Esophagus muscularis mucosa (tissue), 4 donors: ENCODE data around the gene PRDM2. TPM values are rescaled to one million over a fixed set of nuclear protein-coding genes. Genes with fewer than 3 reads are reported as not detected.

ENCODE experiments used
- DNase-seq: peaks from one replicate; pipeline ENCODE4 v3.0.0-alpha.2; 2017; ENCODE audit errors: extremely low spot score
- H3K27ac ChIP-seq, 4 donors: fragments of 200-600 bp; sonication (generic); replicated peaks in 1 of 4; 1 replicate in 3 of 4; 2 replicates in 1 of 4; pipeline ENCODE4 v1.5.1; 2016 to 2019; ENCODE audit warnings: mild to moderate bottlenecking in 1 of 4
- H3K27me3 ChIP-seq, 4 donors: fragments of 200-600 bp; sonication (generic); one replicate each; pipeline versions ENCODE4 v1.5.1 to v1.6.0; 2016 to 2019
- H3K36me3 ChIP-seq, 4 donors: fragments of 200-600 bp; sonication (generic); one replicate each; pipeline ENCODE4 v1.5.1; 2016 to 2019
- H3K4me1 ChIP-seq, 4 donors: fragments of 200-600 bp; sonication (generic); one replicate each; pipeline ENCODE4 v1.5.1; 2016 to 2019
- H3K4me3 ChIP-seq, 4 donors: fragments of 200-600 bp; sonication (generic); 1 replicate in 2 of 4; 2 replicates in 2 of 4; pipeline ENCODE4 v1.5.1; 2016 to 2019; ENCODE audit warnings: mild to moderate bottlenecking in 4 of 4, moderate library complexity in 1 of 4
- H3K9me3 ChIP-seq, 4 donors: fragments of 200-600 bp; sonication (generic); 1 replicate in 3 of 4; 2 replicates in 1 of 4; pipeline ENCODE4 v1.5.1; 2016 to 2019
- CTCF ChIP-seq, 3 experiments: fragments of 200-600 bp in 2 of 3; fragments of 450-650 bp in 1 of 3; sonication (generic) in 2 of 3; IDR thresholded peaks; one replicate each; pipeline ENCODE4 v1.5.1; 2017 to 2019; ENCODE audit warnings: antibody characterized with exemption in 3 of 3, mild to moderate bottlenecking in 2 of 3, moderate library complexity in 1 of 3
- EP300 ChIP-seq: sonication (generic); formaldehyde crosslinking; IDR thresholded peaks from one replicate; pipeline ENCODE4 v1.6.1; 2017; ENCODE audit warnings: antibody characterized with exemption
- POLR2A ChIP-seq: fragments of 450-650 bp; IDR thresholded peaks from one replicate; pipeline ENCODE4 v1.6.1; 2017; ENCODE audit warnings: antibody characterized with exemption, moderate library complexity, mild to moderate bottlenecking, low read depth
- POLR2AphosphoS5 ChIP-seq, 2 donors: sonication (generic); formaldehyde crosslinking; IDR thresholded peaks; one replicate each; pipeline ENCODE4 v1.6.1; 2017; ENCODE audit warnings: antibody characterized with exemption in 2 of 2
- WGBS: methylation state at CpG from one replicate; pipeline ENCODE4 v1.1.5; 2018; 5-methylcytosine and 5-hydroxymethylcytosine counted together
- intact Hi-C: fragments of 100-400 bp; cut with DNase I; formaldehyde crosslinking; loops from one replicate; pipeline ENCODE4 v1.15.1; 2023
- total RNA-seq, 4 donors: library from RNA; depleted of rRNA; stranded (reverse); fragments of >200 nt; gene quantifications; one replicate each; pipeline versions ENCODE4 v1.1.0 to v1.2.1, GENCODE V29; 2016

The PRDM2 gene
- total RNA-seq, 4 donors from 2014 or later: 32.5 to 54.6 (median 44.2) TPM

- Histone ChIP-seq H3K4me1 (no peaks in the 10 kb centered on the region), H3K9me3 (no peaks in the 10 kb centered on the region), H3K4me3 (no peak overlapping the region), H3K36me3 (no peaks in the 10 kb centered on the region), H3K27ac (no peak overlapping the region), H3K27me3 (peaks cover 0 to 20% (median 0%) of the 10 kb centered on the region in 4 donors)
- 95% methylated on average over 1 of the region's 1 CpG for WGBS
- intact Hi-C loops: no loop called here
- DNase-seq: no peak
- TF ChIP-seq CTCF (IDR thresholded peaks at IDR 0.05): no peak
- no peak for TF ChIP-seq POLR2A
- no peak for TF ChIP-seq EP300
- no peak for TF ChIP-seq POLR2AphosphoS5 (IDR thresholded peaks at IDR 0.05)
These were observed 136.6 kb downstream of the PRDM2 start for GRCh38 chr1:13836631-13837030.

GRCh38 chr1:13838236-13838635, 138.2 kb downstream of the PRDM2 start:
- 87% methylated on average over 1 of the region's 1 CpG for WGBS
- Histone ChIP-seq H3K36me3 (no peaks in the 10 kb centered on the region), H3K9me3 (no peaks in the 10 kb centered on the region), H3K27me3 (peaks cover 0 to 7% (median 0%) of the 10 kb centered on the region in 4 donors), H3K4me3 (no peak overlapping the region), H3K27ac (no peak overlapping the region), H3K4me1 (no peaks in the 10 kb centered on the region)
- intact Hi-C loops: no loop called here
- no peak for DNase-seq
- no peak for TF ChIP-seq EP300
- TF ChIP-seq CTCF (IDR thresholded peaks at IDR 0.05): no peak
- TF ChIP-seq POLR2A: no peak
- no peak for TF ChIP-seq POLR2AphosphoS5 (IDR thresholded peaks at IDR 0.05)

GRCh38 chr1:13842497-13842896, 142.5 kb downstream of the PRDM2 start:
- no peak overlapping the region for H3K4me3 ChIP-seq
- intact Hi-C loops: no loop called here
- H3K9me3 ChIP-seq: no peaks in the 10 kb centered on the region
- H3K27ac ChIP-seq: no peak overlapping the region
- H3K27me3 ChIP-seq: no peaks in the 10 kb centered on the region
- no peak for DNase-seq
- 97% methylated on average over 2 of the region's 2 CpGs for WGBS
- no peaks in the 10 kb centered on the region for H3K36me3 ChIP-seq
- no peak for TF ChIP-seq POLR2AphosphoS5 (IDR thresholded peaks at IDR 0.05)
- no peak for TF ChIP-seq POLR2A
- TF ChIP-seq EP300: no peak
- TF ChIP-seq CTCF (IDR thresholded peaks at IDR 0.05): no peak
- H3K4me1 ChIP-seq: no peaks in the 10 kb centered on the region

- Histone ChIP-seq H3K4me3 (no peak overlapping the region), H3K36me3 (no peaks in the 10 kb centered on the region), H3K9me3 (no peaks in the 10 kb centered on the region), H3K27me3 (no peaks in the 10 kb centered on the region), H3K27ac (no peak overlapping the region), H3K4me1 (no peaks in the 10 kb centered on the region)
- 70% methylated on average over 2 of the region's 2 CpGs for WGBS
- DNase-seq: no peak
- intact Hi-C loops: no loop called here
- TF ChIP-seq POLR2AphosphoS5 (IDR thresholded peaks at IDR 0.05) (no peak), EP300 (no peak), POLR2A (no peak), CTCF (IDR thresholded peaks at IDR 0.05) (no peak)
These were observed 151.7 kb downstream of the PRDM2 start for GRCh38 chr1:13851726-13852125.

GRCh38 chr1:13855554-13855953, 155.6 kb downstream of the PRDM2 start:
- H3K4me1 ChIP-seq: no peaks in the 10 kb centered on the region
- no peaks in the 10 kb centered on the region for H3K27me3 ChIP-seq
- intact Hi-C loops: no loop called here
- no peak overlapping the region for H3K27ac ChIP-seq
- no peak overlapping the region for H3K4me3 ChIP-seq
- DNase-seq: no peak
- no peaks in the 10 kb centered on the region for H3K36me3 ChIP-seq
- TF ChIP-seq EP300: no peak
- TF ChIP-seq CTCF (IDR thresholded peaks at IDR 0.05): no peak
- no peak for TF ChIP-seq POLR2A
- no peak for TF ChIP-seq POLR2AphosphoS5 (IDR thresholded peaks at IDR 0.05)
- H3K9me3 ChIP-seq: no peaks in the 10 kb centered on the region
- WGBS: 70% methylated on average over 1 of the region's 1 CpG
